GM12864 (cell line): ENCODE measurements around the gene TMOD3.

Source experiments
- DNase-seq: peaks from one replicate; pipeline ENCODE4 v3.0.0-alpha.2; 2011; ENCODE audit warnings: low read depth
- H3K4me3 ChIP-seq: 2 replicates; pipeline ENCODE4 v1.5.1; 2011; ENCODE audit warnings: mild to moderate bottlenecking, low read depth, low read length, control low read depth
- CTCF ChIP-seq: IDR thresholded peaks from 2 replicates; pipeline ENCODE4 v1.5.1; 2011; ENCODE audit warnings: low read depth, mild to moderate bottlenecking, moderate library complexity, low read length, control low read depth, inconsistent platforms; ENCODE audit errors: missing control alignments

The TMOD3 gene

GRCh38 chr15:51825698-51826097, 3.8 kb upstream of the TMOD3 start:
- DNase-seq = no peak
- no peak for TF ChIP-seq CTCF

DNA sequence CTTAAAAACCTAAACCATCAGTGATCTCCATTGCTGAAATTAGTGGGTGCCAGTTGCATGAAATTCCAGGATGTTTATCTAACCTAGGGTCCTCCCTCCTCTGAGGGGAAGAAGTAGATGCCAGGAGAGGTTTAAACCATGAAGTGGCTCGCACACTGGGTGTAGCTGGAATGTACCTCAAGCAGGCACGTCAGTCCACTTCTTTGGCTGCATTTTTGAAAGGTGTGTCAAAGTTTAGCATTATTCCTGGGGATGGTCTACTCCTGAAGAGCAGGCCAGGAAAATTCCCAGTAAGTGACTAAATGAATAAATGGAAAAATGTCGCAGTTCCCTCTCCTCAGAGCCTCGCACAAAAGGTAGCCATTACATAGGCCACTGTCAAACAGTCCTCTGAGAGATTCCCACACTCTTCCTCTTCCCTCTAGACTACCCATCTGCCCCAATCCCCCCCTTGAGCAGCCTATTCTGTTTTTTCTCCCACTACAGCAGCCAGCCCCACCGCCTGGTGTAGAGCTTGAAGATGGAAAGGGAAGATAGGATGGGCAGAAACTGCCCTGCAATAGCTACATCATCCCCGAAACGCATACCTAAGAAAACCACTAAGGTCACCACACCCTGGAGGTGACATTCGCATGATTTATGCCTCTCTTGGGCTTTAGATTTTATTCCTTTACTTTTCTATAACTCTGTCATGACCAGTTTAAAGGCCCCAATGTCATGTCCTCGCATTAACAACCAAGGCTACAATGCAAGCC, 655 bp upstream of the TMOD3 start:
- no peak for DNase-seq
- no peak for TF ChIP-seq CTCF
- H3K4me3 ChIP-seq = no peak overlapping the region

More at GRCh38 chr15:51825698-51826097, 3.8 kb upstream of the TMOD3 start:
- no peak overlapping the region for H3K4me3 ChIP-seq

GRCh38 chr15:51830276-51830806, 888 bp downstream of the TMOD3 start:
- peak overlapping the region; percentile 89 for H3K4me3 ChIP-seq
- no peak for DNase-seq
- TF ChIP-seq CTCF = no peak

DNA sequence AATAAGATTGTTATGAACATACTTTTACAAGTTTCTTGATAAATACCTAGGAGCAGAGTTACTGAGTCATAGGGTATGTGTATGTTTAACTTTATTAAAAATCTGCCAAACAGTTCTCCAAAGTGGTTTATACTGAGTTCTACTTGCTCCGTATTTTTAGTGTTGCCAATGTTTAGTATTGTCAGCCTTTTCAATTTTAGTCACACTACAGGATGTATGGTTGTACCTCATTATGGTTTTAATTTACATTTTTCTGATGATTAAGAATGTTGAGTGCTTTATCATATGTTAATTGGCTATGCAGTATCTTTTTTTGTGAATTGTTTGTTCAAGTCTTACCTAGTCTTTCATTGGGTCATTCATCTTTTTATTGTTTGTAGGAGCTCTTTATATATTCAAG, 4.3 kb downstream of the TMOD3 start:
- TF ChIP-seq CTCF = no peak
- no peak overlapping the region for H3K4me3 ChIP-seq
- no peak for DNase-seq

- TF ChIP-seq CTCF = no peak
- H3K4me3 ChIP-seq = peak overlapping the region; percentile 15; the same call in 1 of the 2 replicates
- peak; percentile 41 for DNase-seq
These were observed 8.4 kb downstream of the TMOD3 start for GRCh38 chr15:51837792-51838251.

DNA sequence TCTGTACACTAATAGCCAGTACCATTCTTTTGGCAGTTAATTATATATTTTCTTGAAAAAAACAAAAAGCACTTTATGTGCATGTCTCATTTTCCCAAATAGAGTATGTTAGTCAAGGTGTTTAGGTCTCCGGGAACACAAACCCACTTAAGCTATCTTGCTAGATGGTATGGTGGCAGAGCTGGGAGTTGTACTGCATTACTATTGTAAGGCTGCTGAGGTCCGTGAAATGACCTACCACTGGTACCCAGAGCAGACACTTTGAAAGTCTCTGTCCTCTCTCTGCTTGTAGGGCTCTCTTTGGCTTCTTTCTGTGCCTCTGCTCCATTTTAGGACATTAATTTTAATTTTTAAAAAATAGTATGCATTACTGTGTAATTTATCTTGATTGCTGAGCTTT, 8.8 kb downstream of the TMOD3 start:
- DNase-seq = no peak
- H3K4me3 ChIP-seq = peak overlapping the region; percentile 15; the same call in 1 of the 2 replicates
- TF ChIP-seq CTCF = no peak
